GM23338 (cell line): ENCODE measurements around the gene CSH2. TPM values are rescaled to one million over a fixed set of nuclear protein-coding genes. Genes with fewer than 3 reads are reported as not detected.

Experiments used
- ATAC-seq: fragments of 200-7000 bp; cut with Tn5 transposase; 3 replicates; pipeline ENCODE4 v1.9.1; 2020
- DNase-seq: peaks from one replicate; pipeline ENCODE4 v3.0.0-alpha.2; 2015; ENCODE audit warnings: low spot score
- H2AFZ ChIP-seq: fragments of 200-600 bp; sonication (generic); 2 replicates; pipeline ENCODE4 v1.8.0; 2016; ENCODE audit warnings: antibody characterized with exemption, mild to moderate bottlenecking, moderate library complexity
- H3F3A ChIP-seq: fragments of 200-600 bp; sonication (generic); replicated peaks from 2 replicates; pipeline ENCODE4 v1.8.0; 2017; ENCODE audit warnings: antibody characterized with exemption, mixed run types, low read depth
- H3K27ac ChIP-seq: fragments of 200-600 bp; sonication (generic); 2 replicates; pipeline ENCODE4 v1.6.1; 2016; ENCODE audit warnings: low read depth
- H3K27me3 ChIP-seq: fragments of 200-600 bp; sonication (generic); 2 replicates; pipeline ENCODE4 v1.8.0; 2016; ENCODE audit warnings: mild to moderate bottlenecking, mixed run types, moderate library complexity; ENCODE audit not compliant: insufficient read depth
- H3K36me3 ChIP-seq: fragments of 200-600 bp; sonication (generic); 2 replicates; pipeline ENCODE4 v1.8.0; 2016; ENCODE audit warnings: mild to moderate bottlenecking; ENCODE audit not compliant: insufficient read depth
- H3K4me1 ChIP-seq: fragments of 200-600 bp; sonication (generic); 2 replicates; pipeline ENCODE4 v1.8.0; 2016; ENCODE audit warnings: mild to moderate bottlenecking, moderate library complexity; ENCODE audit not compliant: insufficient read depth
- H3K4me2 ChIP-seq: fragments of 200-600 bp; sonication (generic); 2 replicates; pipeline ENCODE4 v1.7.1; 2017; ENCODE audit warnings: mixed run types
- H3K4me3 ChIP-seq: fragments of 200-600 bp; sonication (generic); 2 replicates; pipeline ENCODE4 v1.6.1; 2016; ENCODE audit warnings: mixed run types
- H3K79me2 ChIP-seq: fragments of 200-600 bp; sonication (generic); replicated peaks from 2 replicates; pipeline ENCODE4 v1.8.0; 2017; ENCODE audit warnings: mild to moderate bottlenecking; ENCODE audit not compliant: insufficient read depth
- H3K9me2 ChIP-seq: fragments of 200-600 bp; sonication (generic); 2 replicates; pipeline ENCODE4 v1.8.0; 2017; ENCODE audit not compliant: insufficient read depth
- H4K20me1 ChIP-seq: fragments of 200-600 bp; sonication (generic); replicated peaks from 2 replicates; pipeline ENCODE4 v1.8.0; 2017; ENCODE audit warnings: mild to moderate bottlenecking; ENCODE audit not compliant: insufficient read depth
- H3K27ac Mint-ChIP-seq: 2 replicates; pipeline ENCODE4 v1.8.0; 2020; ENCODE audit warnings: inconsistent platforms, mild to moderate bottlenecking, moderate library complexity, mixed read lengths
- H3K27me3 Mint-ChIP-seq: 3 replicates; pipeline ENCODE4 v1.8.0; 2022; ENCODE audit warnings: low read depth, mild to moderate bottlenecking, moderate library complexity, mixed read lengths, inconsistent platforms; ENCODE audit not compliant: insufficient read depth, poor library complexity
- H3K36me3 Mint-ChIP-seq: 3 replicates; pipeline ENCODE4 v1.8.0; 2021; ENCODE audit warnings: low read depth, mild to moderate bottlenecking, inconsistent platforms, moderate library complexity, mixed read lengths
- H3K4me1 Mint-ChIP-seq: 3 replicates; pipeline ENCODE4 v1.8.0; 2020; ENCODE audit warnings: mild to moderate bottlenecking, inconsistent platforms, mixed read lengths
- H3K4me3 Mint-ChIP-seq: 3 replicates; pipeline ENCODE4 v1.8.0; 2021; ENCODE audit warnings: moderate library complexity, mild to moderate bottlenecking, inconsistent platforms, mixed read lengths
- H3K9me3 Mint-ChIP-seq: 3 replicates; pipeline ENCODE4 v1.8.0; 2020; ENCODE audit warnings: moderate library complexity, mild to moderate bottlenecking, inconsistent platforms, mixed read lengths
- CREB1 ChIP-seq: fragments of 250-450 bp; sonication (Bioruptor Pico); IDR thresholded peaks from 2 replicates; pipeline ENCODE4 v1.5.0; 2020; ENCODE audit warnings: low read depth, mild to moderate bottlenecking, moderate library complexity
- EZH2 ChIP-seq: fragments of 200-600 bp; sonication (generic); IDR thresholded peaks from one replicate; pipeline ENCODE4 v1.8.0; 2017; ENCODE audit warnings: antibody characterized with exemption, mild to moderate bottlenecking, low read depth; ENCODE audit not compliant: unreplicated experiment
- EZH2phosphoT487 ChIP-seq: fragments of 200-600 bp; sonication (generic); IDR thresholded peaks from one replicate; pipeline ENCODE4 v1.8.1; 2018; ENCODE audit warnings: antibody characterized with exemption; ENCODE audit not compliant: unreplicated experiment
- JUNB ChIP-seq: IDR thresholded peaks from one replicate; pipeline ENCODE4 v1.6.1; 2016; ENCODE audit warnings: antibody characterized with exemption; ENCODE audit not compliant: unreplicated experiment
- NANOG ChIP-seq: IDR thresholded peaks from 2 replicates; pipeline ENCODE4 v1.6.1; 2016; ENCODE audit warnings: antibody characterized with exemption, borderline replicate concordance
- POLR2AphosphoS5 ChIP-seq: IDR thresholded peaks from 2 replicates; pipeline ENCODE4 v1.6.1; 2016; ENCODE audit warnings: antibody characterized with exemption, low read depth
- STAT1 ChIP-seq: IDR thresholded peaks from one replicate; pipeline ENCODE4 v1.6.1; 2016; ENCODE audit warnings: antibody characterized with exemption; ENCODE audit not compliant: unreplicated experiment
- ZNF114 ChIP-seq: fragments of 250-450 bp; sonication (Bioruptor Pico); IDR thresholded peaks from 2 replicates; pipeline ENCODE4 v1.5.0; 2020; ENCODE audit warnings: mild to moderate bottlenecking, moderate library complexity
- ZNF331 ChIP-seq: fragments of 250-450 bp; sonication (Bioruptor Pico); IDR thresholded peaks from 2 replicates; pipeline ENCODE4 v1.5.0; 2020; ENCODE audit warnings: low read depth, mild to moderate bottlenecking, moderate library complexity
- polyA plus RNA-seq: library from polyadenylated mRNA; unstranded; fragments of >200 nt; fragmentation: Nextera tagmentation; extraction: Ambion mirVana; gene quantifications from 2 replicates; pipeline ENCODE4 v1.2.1, GENCODE V29; 2016
- total RNA-seq: library from RNA; depleted of rRNA; stranded (reverse); fragments of >200 nt; shearing (Covaris generic); gene quantifications from 2 replicates; pipeline ENCODE4 v1.2.3, GENCODE V29; 2014
- TF ChIP-seq, protein P1 (sequence below): IDR thresholded peaks from one replicate; pipeline ENCODE4 v1.6.1; 2018; ENCODE audit warnings: antibody characterized with exemption; ENCODE audit not compliant: unreplicated experiment
- TF ChIP-seq, protein P2 (sequence below), 2 experiments: fragments of 200-600 bp in 1 of 2; sonication (generic) in 1 of 2; conservative IDR thresholded peaks; 2 replicates each; pipeline versions ENCODE4 v1.5.1 to v1.6.1; 2016 to 2017; ENCODE audit warnings: antibody characterized with exemption in 2 of 2, low read depth in 2 of 2, mild to moderate bottlenecking in 2 of 2, moderate library complexity in 1 of 2
- TF ChIP-seq, protein P3 (sequence below): IDR thresholded peaks from 2 replicates; pipeline ENCODE4 v1.6.1; 2016; ENCODE audit warnings: antibody characterized with exemption
- TF ChIP-seq, protein P4 (sequence below): fragments of 250-450 bp; sonication (Bioruptor Pico); IDR thresholded peaks from 2 replicates; pipeline ENCODE4 v1.5.0; 2020; ENCODE audit warnings: mild to moderate bottlenecking, moderate library complexity

The CSH2 gene
- total and polyA plus RNA-seq, 2 experiments from 2014 or later: 0.37 TPM; not detected in 1

DNA sequence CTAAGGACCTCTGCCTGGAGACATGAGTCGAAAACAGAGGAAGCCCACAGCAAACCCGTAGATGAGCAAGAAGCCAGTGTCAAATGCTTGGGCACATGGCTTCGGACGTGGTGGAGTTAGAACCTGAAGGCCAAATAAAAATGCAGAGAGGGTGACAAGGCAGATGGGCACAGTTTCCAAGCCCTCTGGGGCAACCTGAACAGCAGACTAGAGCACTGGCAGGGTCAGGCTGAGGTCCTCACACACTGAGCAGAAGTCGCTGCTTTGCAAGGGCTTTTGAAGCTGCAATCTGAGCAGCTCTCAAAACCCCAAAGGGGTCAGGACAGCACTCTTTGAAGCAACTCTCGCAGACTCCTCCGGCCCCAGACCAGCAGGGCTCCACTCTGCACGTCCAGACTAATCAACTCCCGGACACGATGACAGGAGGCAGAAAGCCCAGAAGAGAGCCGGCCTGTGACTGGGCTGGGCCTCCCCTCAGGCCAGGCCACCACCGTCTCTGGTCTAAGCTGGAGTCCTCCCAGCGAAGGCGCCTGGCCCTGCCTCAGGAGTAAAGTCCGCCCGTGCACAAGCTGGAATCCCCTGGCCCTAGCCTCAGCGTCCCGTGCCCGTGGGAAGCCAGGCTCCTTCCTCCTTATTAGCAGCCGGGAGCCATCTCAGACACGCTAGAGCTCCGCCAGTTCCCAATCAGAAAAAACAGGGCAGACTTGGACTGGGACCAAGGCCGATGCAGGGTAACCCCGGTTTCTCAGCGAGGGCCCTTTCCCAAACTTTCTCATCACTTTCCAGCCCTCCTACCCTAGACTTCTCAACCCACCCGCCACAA, 31.9 kb downstream of the CSH2 start:
- peak overlapping the region; percentile 93 for H3K27ac Mint-ChIP-seq
- H3K4me3 Mint-ChIP-seq: peak overlapping the region; percentile 97
- DNase-seq: peak; percentile 39
- H3F3A ChIP-seq: 0 out of 2 replicates have a peak, but pooled peaks cover 8% of the 10 kb centered on the region
- H3K4me3 ChIP-seq: peak overlapping the region; percentile 94
- no peaks in the 10 kb centered on the region for H3K36me3 ChIP-seq
- no peaks in the 10 kb centered on the region for H3K9me3 Mint-ChIP-seq
- peaks cover 17% of the 10 kb centered on the region for H3K27me3 Mint-ChIP-seq
- H4K20me1 ChIP-seq: peaks cover 7% of the 10 kb centered on the region; the same call in 1 of the 2 replicates
- H3K36me3 Mint-ChIP-seq: peaks cover 7% of the 10 kb centered on the region; the same call in 2 of the 3 replicates
- 0 out of 2 replicates have a peak overlapping the region, but pooled peaks have one; percentile 66 for H3K27ac ChIP-seq
- H3K27me3 ChIP-seq: peaks cover 19% of the 10 kb centered on the region
- no peak for TF ChIP-seq ZNF114 (CRISPR knock-in tag)
- TF ChIP-seq EZH2: no peak
- no peak for TF ChIP-seq EZH2phosphoT487
- TF ChIP-seq, protein P1, sequence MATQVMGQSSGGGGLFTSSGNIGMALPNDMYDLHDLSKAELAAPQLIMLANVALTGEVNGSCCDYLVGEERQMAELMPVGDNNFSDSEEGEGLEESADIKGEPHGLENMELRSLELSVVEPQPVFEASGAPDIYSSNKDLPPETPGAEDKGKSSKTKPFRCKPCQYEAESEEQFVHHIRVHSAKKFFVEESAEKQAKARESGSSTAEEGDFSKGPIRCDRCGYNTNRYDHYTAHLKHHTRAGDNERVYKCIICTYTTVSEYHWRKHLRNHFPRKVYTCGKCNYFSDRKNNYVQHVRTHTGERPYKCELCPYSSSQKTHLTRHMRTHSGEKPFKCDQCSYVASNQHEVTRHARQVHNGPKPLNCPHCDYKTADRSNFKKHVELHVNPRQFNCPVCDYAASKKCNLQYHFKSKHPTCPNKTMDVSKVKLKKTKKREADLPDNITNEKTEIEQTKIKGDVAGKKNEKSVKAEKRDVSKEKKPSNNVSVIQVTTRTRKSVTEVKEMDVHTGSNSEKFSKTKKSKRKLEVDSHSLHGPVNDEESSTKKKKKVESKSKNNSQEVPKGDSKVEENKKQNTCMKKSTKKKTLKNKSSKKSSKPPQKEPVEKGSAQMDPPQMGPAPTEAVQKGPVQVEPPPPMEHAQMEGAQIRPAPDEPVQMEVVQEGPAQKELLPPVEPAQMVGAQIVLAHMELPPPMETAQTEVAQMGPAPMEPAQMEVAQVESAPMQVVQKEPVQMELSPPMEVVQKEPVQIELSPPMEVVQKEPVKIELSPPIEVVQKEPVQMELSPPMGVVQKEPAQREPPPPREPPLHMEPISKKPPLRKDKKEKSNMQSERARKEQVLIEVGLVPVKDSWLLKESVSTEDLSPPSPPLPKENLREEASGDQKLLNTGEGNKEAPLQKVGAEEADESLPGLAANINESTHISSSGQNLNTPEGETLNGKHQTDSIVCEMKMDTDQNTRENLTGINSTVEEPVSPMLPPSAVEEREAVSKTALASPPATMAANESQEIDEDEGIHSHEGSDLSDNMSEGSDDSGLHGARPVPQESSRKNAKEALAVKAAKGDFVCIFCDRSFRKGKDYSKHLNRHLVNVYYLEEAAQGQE: no peak
- TF ChIP-seq NANOG: no peak
- TF ChIP-seq, protein P2, sequence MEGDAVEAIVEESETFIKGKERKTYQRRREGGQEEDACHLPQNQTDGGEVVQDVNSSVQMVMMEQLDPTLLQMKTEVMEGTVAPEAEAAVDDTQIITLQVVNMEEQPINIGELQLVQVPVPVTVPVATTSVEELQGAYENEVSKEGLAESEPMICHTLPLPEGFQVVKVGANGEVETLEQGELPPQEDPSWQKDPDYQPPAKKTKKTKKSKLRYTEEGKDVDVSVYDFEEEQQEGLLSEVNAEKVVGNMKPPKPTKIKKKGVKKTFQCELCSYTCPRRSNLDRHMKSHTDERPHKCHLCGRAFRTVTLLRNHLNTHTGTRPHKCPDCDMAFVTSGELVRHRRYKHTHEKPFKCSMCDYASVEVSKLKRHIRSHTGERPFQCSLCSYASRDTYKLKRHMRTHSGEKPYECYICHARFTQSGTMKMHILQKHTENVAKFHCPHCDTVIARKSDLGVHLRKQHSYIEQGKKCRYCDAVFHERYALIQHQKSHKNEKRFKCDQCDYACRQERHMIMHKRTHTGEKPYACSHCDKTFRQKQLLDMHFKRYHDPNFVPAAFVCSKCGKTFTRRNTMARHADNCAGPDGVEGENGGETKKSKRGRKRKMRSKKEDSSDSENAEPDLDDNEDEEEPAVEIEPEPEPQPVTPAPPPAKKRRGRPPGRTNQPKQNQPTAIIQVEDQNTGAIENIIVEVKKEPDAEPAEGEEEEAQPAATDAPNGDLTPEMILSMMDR (conservative IDR thresholded peaks at IDR 0.05; ENCODE audit: low read depth in 2 of 2): no peak
- TF ChIP-seq CREB1 (CRISPR knock-in tag): no peak
- TF ChIP-seq ZNF331: no peak
- TF ChIP-seq POLR2AphosphoS5: no peak
- no peak for TF ChIP-seq STAT1
- TF ChIP-seq, protein P3, sequence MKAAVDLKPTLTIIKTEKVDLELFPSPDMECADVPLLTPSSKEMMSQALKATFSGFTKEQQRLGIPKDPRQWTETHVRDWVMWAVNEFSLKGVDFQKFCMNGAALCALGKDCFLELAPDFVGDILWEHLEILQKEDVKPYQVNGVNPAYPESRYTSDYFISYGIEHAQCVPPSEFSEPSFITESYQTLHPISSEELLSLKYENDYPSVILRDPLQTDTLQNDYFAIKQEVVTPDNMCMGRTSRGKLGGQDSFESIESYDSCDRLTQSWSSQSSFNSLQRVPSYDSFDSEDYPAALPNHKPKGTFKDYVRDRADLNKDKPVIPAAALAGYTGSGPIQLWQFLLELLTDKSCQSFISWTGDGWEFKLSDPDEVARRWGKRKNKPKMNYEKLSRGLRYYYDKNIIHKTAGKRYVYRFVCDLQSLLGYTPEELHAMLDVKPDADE: no peak
- TF ChIP-seq JUNB: no peak
- TF ChIP-seq, protein P4, sequence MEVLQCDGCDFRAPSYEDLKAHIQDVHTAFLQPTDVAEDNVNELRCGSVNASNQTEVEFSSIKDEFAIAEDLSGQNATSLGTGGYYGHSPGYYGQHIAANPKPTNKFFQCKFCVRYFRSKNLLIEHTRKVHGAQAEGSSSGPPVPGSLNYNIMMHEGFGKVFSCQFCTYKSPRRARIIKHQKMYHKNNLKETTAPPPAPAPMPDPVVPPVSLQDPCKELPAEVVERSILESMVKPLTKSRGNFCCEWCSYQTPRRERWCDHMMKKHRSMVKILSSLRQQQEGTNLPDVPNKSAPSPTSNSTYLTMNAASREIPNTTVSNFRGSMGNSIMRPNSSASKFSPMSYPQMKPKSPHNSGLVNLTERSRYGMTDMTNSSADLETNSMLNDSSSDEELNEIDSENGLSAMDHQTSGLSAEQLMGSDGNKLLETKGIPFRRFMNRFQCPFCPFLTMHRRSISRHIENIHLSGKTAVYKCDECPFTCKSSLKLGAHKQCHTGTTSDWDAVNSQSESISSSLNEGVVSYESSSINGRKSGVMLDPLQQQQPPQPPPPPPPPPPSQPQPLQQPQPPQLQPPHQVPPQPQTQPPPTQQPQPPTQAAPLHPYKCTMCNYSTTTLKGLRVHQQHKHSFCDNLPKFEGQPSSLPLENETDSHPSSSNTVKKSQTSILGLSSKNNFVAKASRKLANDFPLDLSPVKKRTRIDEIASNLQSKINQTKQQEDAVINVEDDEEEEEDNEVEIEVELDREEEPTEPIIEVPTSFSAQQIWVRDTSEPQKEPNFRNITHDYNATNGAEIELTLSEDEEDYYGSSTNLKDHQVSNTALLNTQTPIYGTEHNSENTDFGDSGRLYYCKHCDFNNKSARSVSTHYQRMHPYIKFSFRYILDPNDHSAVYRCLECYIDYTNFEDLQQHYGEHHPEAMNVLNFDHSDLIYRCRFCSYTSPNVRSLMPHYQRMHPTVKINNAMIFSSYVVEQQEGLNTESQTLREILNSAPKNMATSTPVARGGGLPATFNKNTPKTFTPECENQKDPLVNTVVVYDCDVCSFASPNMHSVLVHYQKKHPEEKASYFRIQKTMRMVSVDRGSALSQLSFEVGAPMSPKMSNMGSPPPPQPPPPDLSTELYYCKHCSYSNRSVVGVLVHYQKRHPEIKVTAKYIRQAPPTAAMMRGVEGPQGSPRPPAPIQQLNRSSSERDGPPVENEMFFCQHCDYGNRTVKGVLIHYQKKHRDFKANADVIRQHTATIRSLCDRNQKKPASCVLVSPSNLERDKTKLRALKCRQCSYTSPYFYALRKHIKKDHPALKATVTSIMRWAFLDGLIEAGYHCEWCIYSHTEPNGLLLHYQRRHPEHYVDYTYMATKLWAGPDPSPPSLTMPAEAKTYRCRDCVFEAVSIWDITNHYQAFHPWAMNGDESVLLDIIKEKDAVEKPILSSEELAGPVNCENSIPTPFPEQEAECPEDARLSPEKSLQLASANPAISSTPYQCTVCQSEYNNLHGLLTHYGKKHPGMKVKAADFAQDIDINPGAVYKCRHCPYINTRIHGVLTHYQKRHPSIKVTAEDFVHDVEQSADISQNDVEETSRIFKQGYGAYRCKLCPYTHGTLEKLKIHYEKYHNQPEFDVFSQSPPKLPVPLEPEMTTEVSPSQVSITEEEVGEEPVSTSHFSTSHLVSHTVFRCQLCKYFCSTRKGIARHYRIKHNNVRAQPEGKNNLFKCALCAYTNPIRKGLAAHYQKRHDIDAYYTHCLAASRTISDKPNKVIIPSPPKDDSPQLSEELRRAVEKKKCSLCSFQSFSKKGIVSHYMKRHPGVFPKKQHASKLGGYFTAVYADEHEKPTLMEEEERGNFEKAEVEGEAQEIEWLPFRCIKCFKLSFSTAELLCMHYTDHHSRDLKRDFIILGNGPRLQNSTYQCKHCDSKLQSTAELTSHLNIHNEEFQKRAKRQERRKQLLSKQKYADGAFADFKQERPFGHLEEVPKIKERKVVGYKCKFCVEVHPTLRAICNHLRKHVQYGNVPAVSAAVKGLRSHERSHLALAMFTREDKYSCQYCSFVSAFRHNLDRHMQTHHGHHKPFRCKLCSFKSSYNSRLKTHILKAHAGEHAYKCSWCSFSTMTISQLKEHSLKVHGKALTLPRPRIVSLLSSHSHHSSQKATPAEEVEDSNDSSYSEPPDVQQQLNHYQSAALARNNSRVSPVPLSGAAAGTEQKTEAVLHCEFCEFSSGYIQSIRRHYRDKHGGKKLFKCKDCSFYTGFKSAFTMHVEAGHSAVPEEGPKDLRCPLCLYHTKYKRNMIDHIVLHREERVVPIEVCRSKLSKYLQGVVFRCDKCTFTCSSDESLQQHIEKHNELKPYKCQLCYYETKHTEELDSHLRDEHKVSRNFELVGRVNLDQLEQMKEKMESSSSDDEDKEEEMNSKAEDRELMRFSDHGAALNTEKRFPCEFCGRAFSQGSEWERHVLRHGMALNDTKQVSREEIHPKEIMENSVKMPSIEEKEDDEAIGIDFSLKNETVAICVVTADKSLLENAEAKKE (CRISPR knock-in tag): no peak
- no peaks in the 10 kb centered on the region for H3K9me2 ChIP-seq
- peaks cover 28% of the 10 kb centered on the region for H3K4me1 ChIP-seq
- H3K4me2 ChIP-seq: peak overlapping the region; percentile 97
- peak; percentile 4 for ATAC-seq
- H3K4me1 Mint-ChIP-seq: peaks cover 39% of the 10 kb centered on the region
- H3K79me2 ChIP-seq: peaks cover 44% of the 10 kb centered on the region
- peak overlapping the region; percentile 80; the same call in 1 of the 2 replicates for H2AFZ ChIP-seq
